ENCODE data around the gene MAFG. TPM values are rescaled to one million over a fixed set of nuclear protein-coding genes. Genes with fewer than 3 reads are reported as not detected.

The MAFG gene
- total RNA-seq, 1 donor from 2014 or later = 35.8 TPM

DNA sequence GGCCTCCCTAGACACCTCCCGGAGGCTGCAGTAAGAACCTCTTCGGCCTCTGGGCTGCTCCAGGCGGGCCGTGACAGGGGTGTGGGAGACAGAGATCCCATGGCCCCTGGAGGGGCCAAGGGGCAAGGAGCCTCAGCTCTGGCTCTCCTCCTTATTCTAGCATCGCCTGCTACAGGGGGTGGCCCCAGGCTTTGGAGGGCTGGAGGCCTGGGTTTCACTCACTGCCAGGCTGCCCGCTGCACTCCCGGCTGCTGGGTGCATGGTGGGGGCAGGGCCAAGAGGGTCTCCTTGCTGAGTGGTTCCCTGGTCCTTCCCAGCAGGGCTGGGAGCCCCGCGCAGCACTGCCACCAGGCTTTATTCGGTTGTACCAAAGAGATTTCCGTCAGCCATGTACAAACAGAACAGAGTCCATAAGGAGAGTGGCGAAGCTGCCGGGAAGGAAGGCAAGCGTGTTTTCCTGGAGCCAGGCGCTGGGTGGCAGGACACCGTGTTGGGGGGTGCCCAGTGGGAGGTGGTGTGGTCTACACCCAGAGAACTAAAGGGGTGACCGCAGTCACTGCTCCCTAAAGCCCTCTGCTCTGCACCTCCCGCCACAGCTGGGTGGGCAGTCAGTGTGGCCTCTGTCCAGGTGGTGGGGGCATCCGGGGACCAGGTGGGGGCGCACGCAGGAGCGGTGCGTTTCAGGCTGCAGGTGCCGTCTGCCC is 23.5 kb downstream of the MAFG start:
- H3K36me3 ChIP-seq (ENCODE audit: insufficient read depth, low read length) = no peaks in the 10 kb centered on the region
- no peaks in the 10 kb centered on the region for H3K9me3 ChIP-seq (ENCODE audit: insufficient read depth, low read depth, low read length)
- Mint-ChIP-seq H3K4me1 (ENCODE audit: low read depth, unreplicated experiment) (peaks cover 2% of the 10 kb centered on the region), H3K36me3 (ENCODE audit: low read depth, unreplicated experiment) (peaks cover 8% of the 10 kb centered on the region), H3K4me3 (ENCODE audit: unreplicated experiment) (no peak overlapping the region), H3K27me3 (ENCODE audit: low read depth, unreplicated experiment) (no peaks in the 10 kb centered on the region), H3K9me3 (ENCODE audit: unreplicated experiment) (no peaks in the 10 kb centered on the region), H3K27ac (ENCODE audit: unreplicated experiment) (no peak overlapping the region)
- FAIRE-seq (no peak), DNase-seq (ENCODE audit: low read depth) (no peak)
- no peak overlapping the region for H3K9ac ChIP-seq (ENCODE audit: low read length)
- H3K4me1 ChIP-seq (ENCODE audit: insufficient read depth, low read length) = peaks cover 15% of the 10 kb centered on the region
- TF ChIP-seq EZH2 (IDR thresholded peaks at IDR 0.05; ENCODE audit: insufficient read depth, low read length) = no peak
- TF ChIP-seq, protein P1, sequence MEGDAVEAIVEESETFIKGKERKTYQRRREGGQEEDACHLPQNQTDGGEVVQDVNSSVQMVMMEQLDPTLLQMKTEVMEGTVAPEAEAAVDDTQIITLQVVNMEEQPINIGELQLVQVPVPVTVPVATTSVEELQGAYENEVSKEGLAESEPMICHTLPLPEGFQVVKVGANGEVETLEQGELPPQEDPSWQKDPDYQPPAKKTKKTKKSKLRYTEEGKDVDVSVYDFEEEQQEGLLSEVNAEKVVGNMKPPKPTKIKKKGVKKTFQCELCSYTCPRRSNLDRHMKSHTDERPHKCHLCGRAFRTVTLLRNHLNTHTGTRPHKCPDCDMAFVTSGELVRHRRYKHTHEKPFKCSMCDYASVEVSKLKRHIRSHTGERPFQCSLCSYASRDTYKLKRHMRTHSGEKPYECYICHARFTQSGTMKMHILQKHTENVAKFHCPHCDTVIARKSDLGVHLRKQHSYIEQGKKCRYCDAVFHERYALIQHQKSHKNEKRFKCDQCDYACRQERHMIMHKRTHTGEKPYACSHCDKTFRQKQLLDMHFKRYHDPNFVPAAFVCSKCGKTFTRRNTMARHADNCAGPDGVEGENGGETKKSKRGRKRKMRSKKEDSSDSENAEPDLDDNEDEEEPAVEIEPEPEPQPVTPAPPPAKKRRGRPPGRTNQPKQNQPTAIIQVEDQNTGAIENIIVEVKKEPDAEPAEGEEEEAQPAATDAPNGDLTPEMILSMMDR (IDR thresholded peaks at IDR 0.05; ENCODE audit: insufficient read depth, low read depth, low read length) = no peak
- no peak overlapping the region for H3K27ac ChIP-seq (ENCODE audit: low read depth, low read length)
- H3K4me2 ChIP-seq (ENCODE audit: low read length) = no peak overlapping the region
- no peak overlapping the region for H3K4me3 ChIP-seq (ENCODE audit: insufficient read depth, low read depth, low read length)
- peaks cover 23% of the 10 kb centered on the region for H4K20me1 ChIP-seq (ENCODE audit: insufficient read depth, low read length)
- peaks cover 11% of the 10 kb centered on the region for H3K79me2 ChIP-seq (ENCODE audit: insufficient read depth, low read length)
- H2AFZ ChIP-seq (ENCODE audit: low read depth, low read length) = no peak overlapping the region
- H3K27me3 ChIP-seq (ENCODE audit: insufficient read depth, low read length) = no peaks in the 10 kb centered on the region

DNA sequence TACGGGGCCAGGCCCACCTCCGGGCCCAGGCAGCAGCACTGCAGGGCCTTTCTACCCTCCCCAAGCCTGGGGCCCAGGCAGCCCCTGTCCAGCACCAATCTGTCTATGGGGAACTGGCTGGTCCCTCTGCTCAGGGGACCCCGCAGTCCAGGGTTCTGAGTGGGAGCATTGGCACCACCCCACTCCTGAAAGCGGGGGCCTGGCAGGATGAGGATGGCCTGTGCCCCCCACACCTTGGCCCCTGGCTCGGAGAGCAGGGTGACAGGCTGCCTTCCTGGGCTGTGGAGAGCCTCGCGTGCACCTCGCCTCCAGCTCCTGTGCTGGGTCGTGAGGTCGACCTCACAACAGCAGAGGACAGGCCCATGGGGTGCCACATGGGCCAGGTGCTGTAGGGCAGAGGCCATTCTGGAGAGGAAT is 24.1 kb downstream of the MAFG start:
- no peak for TF ChIP-seq EZH2 (IDR thresholded peaks at IDR 0.05; ENCODE audit: insufficient read depth, low read length)
- TF ChIP-seq, protein P1 (IDR thresholded peaks at IDR 0.05; ENCODE audit: insufficient read depth, low read depth, low read length) = no peak
- Histone ChIP-seq H4K20me1 (ENCODE audit: insufficient read depth, low read length) (peaks cover 26% of the 10 kb centered on the region), H3K4me1 (ENCODE audit: insufficient read depth, low read length) (peaks cover 21% of the 10 kb centered on the region), H3K4me3 (ENCODE audit: insufficient read depth, low read depth, low read length) (no peak overlapping the region), H3K27me3 (ENCODE audit: insufficient read depth, low read length) (no peaks in the 10 kb centered on the region), H2AFZ (ENCODE audit: low read depth, low read length) (no peak overlapping the region), H3K79me2 (ENCODE audit: insufficient read depth, low read length) (peaks cover 11% of the 10 kb centered on the region), H3K9me3 (ENCODE audit: insufficient read depth, low read depth, low read length) (no peaks in the 10 kb centered on the region), H3K9ac (ENCODE audit: low read length) (no peak overlapping the region), H3K27ac (ENCODE audit: low read depth, low read length) (no peak overlapping the region), H3K36me3 (ENCODE audit: insufficient read depth, low read length) (no peaks in the 10 kb centered on the region), H3K4me2 (ENCODE audit: low read length) (no peak overlapping the region)
- no peak overlapping the region for H3K27ac Mint-ChIP-seq (ENCODE audit: unreplicated experiment)
- H3K36me3 Mint-ChIP-seq (ENCODE audit: low read depth, unreplicated experiment) = peaks cover 8% of the 10 kb centered on the region
- no peaks in the 10 kb centered on the region for H3K9me3 Mint-ChIP-seq (ENCODE audit: unreplicated experiment)
- H3K27me3 Mint-ChIP-seq (ENCODE audit: low read depth, unreplicated experiment) = no peaks in the 10 kb centered on the region
- DNase-seq (ENCODE audit: low read depth) (no peak), FAIRE-seq (no peak)
- H3K4me3 Mint-ChIP-seq (ENCODE audit: unreplicated experiment) = peak overlapping the region; percentile 62
- peaks cover 4% of the 10 kb centered on the region for H3K4me1 Mint-ChIP-seq (ENCODE audit: low read depth, unreplicated experiment)

Data from astrocyte (in vitro differentiated cells and primary cell).